Hepatocyte (in vitro differentiated cells): ENCODE data around the gene GSN.

Experiments
- EZH2 ChIP-seq: fragments of 200-600 bp; sonication (generic); IDR thresholded peaks from 2 replicates; pipeline ENCODE4 v1.6.1; 2016; ENCODE audit warnings: antibody characterized with exemption, mild to moderate bottlenecking, borderline replicate concordance
- TF ChIP-seq, protein P1 (sequence below): fragments of 200-600 bp; sonication (generic); IDR thresholded peaks from 2 replicates; pipeline ENCODE4 v1.5.1; 2016; ENCODE audit warnings: antibody characterized with exemption, mild to moderate bottlenecking; ENCODE audit not compliant: poor library complexity

DNA sequence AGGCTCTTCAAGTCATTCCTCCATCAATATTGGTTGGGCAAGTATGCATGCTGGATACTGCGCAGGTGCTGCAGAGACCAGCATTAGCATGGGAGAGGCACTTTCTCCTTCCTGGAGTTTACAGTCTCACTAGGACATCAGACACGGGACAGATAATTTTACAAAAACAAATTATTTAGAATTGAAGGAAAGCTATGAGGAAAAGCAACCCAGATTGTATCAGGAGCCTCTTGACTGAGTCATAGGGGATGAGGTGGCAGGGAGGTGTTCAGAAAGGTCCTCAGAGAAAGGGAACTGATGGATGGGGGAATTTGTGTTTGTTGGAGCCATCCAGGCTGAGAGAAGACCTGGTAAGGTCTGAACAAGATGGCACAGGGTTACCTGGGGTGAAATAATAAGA is 41.8 kb upstream of the GSN start:
- TF ChIP-seq, protein P1, sequence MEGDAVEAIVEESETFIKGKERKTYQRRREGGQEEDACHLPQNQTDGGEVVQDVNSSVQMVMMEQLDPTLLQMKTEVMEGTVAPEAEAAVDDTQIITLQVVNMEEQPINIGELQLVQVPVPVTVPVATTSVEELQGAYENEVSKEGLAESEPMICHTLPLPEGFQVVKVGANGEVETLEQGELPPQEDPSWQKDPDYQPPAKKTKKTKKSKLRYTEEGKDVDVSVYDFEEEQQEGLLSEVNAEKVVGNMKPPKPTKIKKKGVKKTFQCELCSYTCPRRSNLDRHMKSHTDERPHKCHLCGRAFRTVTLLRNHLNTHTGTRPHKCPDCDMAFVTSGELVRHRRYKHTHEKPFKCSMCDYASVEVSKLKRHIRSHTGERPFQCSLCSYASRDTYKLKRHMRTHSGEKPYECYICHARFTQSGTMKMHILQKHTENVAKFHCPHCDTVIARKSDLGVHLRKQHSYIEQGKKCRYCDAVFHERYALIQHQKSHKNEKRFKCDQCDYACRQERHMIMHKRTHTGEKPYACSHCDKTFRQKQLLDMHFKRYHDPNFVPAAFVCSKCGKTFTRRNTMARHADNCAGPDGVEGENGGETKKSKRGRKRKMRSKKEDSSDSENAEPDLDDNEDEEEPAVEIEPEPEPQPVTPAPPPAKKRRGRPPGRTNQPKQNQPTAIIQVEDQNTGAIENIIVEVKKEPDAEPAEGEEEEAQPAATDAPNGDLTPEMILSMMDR = no peak
- TF ChIP-seq EZH2 = no peak
